NCI-H1105 (cell line): Measurements from ENCODE around the gene MED27.

Experiments used
- DNase-seq: peaks from one replicate; lab custom pipeline; 2025; lab: John Stamatoyannopoulos, UW

The MED27 gene

DNA sequence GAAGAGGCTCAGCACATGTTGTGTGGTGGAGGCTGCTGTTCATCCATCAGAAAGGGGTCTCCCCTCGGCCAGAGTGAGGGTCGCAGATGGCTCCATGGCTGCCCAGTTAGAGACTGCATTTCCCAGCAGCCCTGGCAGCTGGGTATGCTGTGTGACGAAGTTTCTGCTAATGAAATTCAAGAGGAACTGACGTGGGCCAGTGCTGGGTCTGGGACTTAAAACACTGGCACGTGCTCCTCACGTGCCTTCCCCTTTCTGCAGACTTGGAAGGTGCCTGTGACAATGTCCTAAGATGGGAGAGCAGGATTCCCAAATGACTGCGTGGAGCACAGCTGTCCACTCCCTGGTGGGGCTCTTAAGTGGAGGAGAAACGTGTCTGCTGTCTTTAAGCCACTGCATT lies 225.3 kb downstream of the MED27 start:
- no peak for DNase-seq

DNA sequence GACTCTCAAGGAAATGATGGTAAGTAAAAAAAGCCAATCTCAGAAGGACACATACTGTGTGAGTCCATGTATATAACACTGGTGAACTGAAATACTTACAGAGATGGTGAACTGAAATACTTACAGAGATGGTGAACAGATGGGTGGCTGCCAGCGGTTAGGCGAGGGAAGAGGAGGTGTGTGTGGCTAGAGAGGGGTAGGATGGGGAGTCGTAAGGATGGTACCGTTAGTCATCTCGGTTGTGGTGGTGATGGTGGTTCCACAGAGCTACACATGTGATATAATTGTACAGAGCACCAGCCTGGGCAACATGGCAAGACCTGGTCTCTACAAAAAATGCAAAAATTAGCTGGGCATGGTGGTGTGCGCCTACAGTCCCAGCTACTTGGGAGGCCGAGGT lies 226.2 kb downstream of the MED27 start:
- no peak for DNase-seq

DNA sequence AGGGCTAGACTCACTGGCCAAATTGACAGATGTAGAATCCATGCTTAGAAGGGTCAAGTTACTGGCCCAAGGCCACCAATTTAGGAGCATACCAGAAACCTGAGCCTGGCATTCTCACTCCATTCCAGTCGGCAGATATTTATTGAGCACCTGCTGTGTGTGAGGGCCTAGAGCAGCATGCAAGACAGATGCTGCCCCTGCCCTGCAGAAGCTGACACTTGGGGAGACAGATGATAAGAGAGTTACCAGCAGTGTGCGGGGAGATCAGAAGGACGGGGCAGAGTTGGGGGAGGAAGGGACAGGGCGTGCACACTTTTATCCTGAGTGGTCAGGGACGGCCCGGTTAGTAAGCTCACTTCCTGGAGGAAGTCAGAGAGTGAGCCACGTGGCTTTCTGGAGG lies 228.3 kb downstream of the MED27 start:
- DNase-seq = no peak

DNA sequence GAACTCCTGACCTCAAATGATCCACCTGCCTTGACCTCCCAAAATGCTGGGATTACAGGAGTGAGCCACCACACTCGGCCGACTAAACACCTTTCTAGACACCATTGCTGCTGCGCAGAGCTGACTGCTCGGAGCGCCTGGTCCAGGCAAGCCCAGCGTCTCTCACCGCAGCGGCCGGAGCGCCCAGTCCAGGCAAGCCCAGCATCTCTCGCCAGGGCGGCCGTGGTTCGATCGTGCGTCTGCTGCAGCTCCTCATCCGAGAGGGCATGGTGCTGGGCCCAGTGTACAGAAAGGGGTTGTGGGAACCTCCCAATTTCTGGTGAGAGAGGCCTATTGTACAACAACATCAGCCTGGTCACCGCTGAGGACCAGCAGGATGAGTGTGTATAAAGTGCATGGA lies 230.3 kb downstream of the MED27 start:
- DNase-seq = no peak

GRCh38 chr9:131848570-131849160 lies 231.0 kb downstream of the MED27 start:
- DNase-seq = no peak

DNA sequence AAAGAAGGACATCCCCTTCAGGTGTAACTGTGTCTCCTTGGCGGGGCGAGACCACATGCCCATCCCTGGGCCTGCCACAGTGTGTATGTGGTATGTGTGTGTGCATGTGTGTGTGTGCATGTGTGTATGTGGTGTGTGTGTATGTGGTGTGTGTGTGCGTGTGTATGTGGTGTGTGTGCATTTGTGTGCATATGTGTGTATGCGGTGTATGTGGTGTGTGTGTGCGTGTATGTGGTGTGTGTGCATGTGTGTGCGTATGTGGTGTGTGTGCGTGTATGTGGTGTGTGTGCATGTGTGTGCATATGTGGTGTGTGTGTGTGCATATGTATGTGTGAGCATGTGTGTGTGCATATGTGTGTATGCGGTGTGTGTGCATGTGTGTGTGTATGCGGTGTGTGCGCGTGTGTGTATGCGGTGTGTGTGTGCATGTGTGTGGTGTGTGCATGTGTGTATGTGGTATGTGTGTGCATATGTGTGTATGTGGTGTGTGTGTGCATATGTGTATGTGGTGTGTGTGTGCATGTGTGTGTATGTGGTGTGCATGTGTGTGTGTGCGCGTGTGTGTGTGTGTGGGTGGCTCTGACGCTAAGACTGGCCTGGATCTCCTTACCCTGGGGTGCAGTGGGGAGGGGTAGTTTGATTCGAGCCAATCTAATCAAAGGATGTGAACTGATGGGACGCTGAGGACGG lies 231.9 kb downstream of the MED27 start:
- DNase-seq = no peak

DNA sequence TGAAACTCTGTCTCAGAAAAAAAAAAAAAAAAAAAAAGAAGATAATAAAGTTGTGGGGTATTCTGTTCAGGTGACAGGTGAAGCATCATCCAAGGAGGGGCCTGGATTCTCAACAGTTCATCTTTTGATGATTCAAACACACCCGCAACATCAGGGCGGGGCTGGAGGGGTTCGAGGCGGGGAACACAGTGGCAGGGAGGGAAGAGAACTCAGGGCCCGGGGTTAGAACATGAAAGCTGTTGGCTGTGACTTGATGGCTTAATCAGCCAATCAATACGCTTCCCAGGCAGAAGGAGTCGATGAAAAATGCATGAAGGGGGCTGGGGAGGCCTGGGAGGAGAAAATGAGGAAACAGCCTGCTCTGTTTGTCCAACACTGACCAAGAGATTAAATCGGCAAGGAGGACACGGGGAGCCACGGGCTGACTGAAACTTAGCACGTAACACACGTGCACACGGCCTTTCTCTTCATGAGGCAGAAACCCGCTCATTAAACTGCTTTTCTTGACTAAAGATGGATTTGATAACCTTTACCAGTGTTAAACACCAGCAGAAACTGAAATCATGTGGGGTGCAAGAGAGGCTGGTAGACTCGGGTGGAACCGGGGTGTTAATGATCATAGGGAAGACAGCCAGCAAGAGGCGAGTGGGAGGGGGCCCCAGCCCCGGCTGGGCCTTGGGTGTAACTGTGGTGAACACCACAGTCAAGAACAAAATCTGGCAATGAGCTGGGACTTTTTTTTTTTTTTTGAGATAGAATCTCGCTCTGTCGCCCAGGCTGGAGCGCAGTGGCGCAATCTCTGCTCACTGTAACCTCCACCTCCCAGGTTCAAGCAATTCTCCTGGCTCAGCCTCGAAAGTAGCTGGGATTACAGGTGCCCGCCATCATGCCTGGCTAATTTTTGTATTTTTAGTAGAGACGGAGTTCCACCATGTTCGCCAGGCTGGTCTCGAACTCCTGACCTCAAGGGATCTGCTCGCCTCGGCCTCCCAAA lies 234.1 kb downstream of the MED27 start:
- DNase-seq = no peak

- no peak for DNase-seq
Measured at GRCh38 chr9:131844745-131845118, 234.9 kb downstream of the MED27 start.

DNA sequence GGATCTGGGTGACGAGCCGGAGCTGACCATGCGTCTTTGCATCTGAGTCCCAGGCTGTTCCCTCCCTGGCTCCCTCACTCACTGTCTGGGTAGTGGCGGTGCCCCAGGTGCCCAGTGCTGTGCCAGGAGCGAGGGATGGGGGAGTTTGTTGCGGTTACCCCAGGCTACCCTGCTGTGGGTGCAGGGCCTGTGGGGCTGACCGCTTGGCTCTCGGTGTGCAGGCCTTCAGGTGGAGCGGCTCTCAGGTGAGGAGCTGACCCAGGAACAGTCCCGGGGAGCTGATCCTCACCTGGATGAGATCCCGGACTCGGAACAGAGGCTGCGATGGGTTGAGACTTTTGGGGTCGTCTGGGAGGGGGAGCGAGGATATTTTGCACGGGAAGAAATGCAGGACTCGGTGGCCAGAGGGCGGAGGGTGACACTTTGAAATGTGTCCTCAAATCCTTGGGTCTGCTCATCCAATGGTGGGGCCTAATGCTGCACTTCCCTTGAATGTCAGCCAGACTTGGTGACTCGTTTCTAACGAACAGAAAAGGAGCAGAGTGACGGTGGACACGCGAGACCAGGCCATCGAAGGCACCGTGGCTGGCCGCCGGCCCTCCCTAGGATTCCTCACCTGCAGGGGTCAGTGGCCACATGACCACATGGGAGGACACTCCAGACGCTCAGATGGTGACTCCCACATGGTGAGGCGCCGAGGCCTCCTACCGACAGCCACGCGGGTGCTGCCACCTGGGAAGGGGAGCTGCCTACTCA lies 235.5 kb downstream of the MED27 start:
- no peak for DNase-seq

DNA sequence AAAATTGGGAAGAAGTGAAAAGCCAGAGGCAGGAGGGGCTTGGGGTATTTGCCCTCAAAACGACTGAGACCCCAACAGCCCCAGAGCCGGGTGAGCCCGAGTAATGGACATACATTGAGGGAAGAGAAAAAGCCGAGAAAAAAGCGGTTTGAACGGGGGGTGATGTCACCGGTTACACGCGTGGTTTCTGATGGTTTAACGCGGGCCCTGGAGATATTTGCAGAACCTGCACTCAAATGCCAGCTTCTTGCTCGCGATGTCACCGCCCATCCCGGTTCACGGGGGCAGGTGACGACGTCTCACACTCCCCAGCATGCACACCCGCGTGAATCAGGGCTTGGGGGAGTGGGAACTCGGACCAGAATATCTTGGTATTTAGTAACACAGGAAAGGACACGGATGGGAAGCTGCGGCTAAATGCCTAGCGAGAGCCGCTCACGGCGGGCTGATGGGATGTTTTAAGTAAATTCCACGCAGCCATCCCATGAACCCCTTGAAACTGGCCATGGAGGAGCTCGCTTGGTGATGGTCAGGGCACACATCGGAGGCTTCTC lies 237.8 kb downstream of the MED27 start:
- no peak for DNase-seq

- DNase-seq = no peak
Measured at GRCh38 chr9:131840751-131841702, 238.6 kb downstream of the MED27 start.

GRCh38 chr9:131840220-131840619 lies 239.4 kb downstream of the MED27 start:
- no peak for DNase-seq

- DNase-seq = no peak
Measured at GRCh38 chr9:131839281-131840084, 240.2 kb downstream of the MED27 start.

DNA sequence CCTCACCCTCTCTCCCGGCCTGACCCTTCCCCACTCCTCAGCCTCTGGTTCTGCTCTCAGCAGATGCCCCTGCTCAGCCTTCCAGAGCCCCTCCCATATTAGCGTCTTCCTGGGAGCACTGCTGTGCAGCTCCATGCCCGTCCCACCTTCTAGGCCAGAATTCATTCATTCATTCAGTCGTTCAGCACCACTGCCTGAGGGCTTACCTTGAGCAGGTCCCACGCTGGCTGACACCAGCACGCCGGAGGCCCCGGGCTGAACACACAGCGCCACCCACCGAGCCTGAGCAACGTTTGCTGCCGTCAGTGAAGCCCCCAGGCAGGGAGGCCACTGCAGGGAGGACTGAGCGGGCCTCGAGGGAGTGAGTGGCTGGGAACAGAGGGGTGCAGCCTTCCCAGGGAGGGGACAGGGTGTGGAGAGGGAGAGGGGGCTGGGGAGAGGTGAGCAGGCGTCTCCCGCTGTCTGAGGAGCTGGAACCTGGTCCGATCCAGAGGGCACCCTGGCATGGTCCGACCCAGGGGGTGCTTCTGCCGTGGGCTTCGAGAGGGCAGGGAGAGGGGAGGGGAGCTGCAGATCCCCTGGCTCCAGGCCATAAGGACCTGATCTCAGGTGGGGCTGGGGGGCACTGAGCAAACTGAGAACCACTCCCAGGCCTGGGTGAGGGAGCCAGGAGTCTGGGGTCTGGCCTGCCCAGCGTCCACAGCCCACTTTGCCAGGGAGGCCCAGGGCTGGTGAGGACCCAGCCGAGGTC lies 241.0 kb downstream of the MED27 start:
- no peak for DNase-seq

DNA sequence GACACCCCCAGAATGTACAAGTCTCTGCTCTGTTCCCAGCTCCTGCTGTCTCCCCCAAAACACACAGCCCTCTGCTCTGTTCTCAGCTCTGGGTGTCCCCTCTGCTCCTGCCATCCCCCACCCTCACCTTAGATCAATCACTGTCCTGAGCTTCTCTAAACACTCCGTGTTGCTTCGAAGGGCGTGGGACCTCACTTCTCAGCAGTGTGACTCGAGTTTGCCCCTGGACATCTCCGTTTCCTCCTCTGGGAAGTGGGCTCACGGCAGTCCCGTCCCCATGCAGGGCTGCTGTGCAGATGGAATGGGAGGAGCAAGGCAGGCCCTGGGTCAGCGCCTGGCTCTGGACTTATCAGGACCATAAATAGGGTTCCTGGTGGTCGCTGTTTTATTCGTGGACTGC lies 241.8 kb downstream of the MED27 start:
- DNase-seq = no peak

GRCh38 chr9:131837316-131837715 lies 242.4 kb downstream of the MED27 start:
- DNase-seq = no peak

- no peak for DNase-seq
Measured at GRCh38 chr9:131836607-131837315, 242.9 kb downstream of the MED27 start.

DNA sequence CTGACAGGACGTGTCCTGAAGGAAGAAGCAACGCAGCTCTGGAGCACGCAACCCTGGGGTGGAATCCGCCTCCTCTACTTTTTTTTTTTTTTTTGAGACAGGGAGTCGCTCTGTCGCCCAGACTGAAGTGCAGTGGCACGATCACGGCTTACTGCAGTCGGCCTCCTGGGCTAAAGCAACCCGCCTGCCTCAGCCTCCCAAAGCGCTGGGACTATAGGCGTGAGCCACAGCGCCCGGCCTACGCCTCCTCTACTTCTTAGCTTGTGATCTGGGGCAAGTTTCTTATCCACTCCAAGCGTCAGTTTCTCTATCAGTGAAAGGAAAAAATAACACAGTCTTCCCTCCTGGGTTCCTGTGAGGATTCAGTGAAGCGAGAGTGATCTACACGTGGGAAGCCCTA lies 243.6 kb downstream of the MED27 start:
- DNase-seq = no peak
